GM19193 (cell line): ENCODE data around the gene ADSS2.

ENCODE experiments used
- POLR2A ChIP-seq: IDR thresholded peaks from 4 replicates; pipeline ENCODE4 v1.6.1; 2011; ENCODE audit not compliant: insufficient read depth, insufficient read length; ENCODE audit errors: extremely low read depth

Gene ADSS2

DNA sequence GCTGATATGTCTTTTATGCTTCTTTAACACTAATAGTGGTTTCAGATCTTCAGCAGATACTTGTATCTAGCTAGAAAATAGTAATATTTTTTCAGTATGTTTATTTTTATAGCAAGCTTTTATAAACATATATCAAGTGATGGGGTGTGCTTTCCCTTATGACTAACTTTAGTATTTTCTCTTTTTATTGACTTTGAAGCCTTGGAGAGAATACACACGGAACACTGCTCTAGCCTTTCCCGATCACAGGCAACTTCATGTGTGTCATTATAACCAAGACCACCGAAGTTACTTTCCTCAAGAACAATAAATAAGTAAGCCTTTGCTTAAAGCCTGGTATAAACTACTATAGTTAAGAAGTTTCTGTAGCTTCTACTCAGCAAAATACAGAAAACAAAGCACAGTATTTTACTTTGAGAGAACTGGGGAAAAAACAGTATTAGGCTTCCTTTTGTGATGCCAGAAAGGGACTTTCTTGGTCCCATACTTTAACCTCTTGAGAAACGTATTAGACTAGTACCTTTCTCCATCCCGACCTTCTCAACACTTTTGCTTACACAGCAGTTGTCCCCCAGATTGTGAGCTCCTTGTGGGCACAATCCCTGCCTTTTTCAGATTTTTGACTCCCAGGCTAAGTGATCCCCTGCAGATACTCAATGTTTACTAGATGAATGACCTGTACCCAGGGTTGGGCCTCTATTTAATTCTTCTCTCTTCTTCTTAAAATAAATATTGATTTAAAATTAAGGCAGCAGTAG, 3.3 kb downstream of the ADSS2 start:
- no peak for TF ChIP-seq POLR2A

GRCh38 chr1:244447552-244447951, 4.2 kb downstream of the ADSS2 start:
- TF ChIP-seq POLR2A: no peak

- no peak for TF ChIP-seq POLR2A
Measured at GRCh38 chr1:244447024-244447423, 4.7 kb downstream of the ADSS2 start.

DNA sequence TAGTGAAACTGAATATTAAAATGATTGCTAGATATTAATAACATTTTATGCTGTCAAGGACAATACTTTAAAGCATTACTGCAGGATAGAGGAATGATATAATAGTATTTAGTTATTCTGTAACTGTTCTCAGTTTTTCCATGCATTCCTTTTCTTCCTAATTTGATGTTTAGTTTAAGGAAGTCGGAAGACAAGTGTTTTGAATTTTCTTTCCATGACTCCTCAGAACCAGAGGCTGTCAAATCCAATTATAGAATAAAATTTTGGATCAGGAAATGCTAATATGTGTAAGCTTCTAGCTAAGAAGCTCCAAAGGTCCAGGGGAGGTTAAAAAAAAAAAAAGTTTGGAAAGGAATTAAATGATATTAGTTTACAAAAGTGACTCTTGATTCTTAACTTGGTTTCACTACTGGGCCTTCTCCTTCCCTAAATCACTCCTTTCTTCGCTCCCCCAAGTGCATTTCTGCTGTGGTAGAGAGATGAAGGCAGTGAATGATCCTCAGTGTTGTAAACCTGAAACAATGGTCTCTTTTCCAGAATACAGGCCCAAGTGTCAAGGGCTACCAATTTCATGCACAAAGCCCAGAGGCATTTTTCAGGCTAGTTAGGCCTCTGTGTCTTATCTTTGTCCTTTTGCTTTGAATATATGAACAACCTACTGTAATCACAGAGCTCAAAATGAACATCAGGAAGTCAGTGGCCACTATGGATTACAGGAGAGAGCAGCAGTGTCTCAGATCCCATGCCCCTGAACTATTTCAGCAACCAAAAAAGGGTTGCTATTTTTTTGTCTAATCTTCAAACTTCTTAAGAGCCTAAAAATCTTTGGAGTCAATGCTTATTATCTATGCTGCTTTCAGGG, 6.2 kb downstream of the ADSS2 start:
- no peak for TF ChIP-seq POLR2A

GRCh38 chr1:244444854-244445253, 6.9 kb downstream of the ADSS2 start:
- TF ChIP-seq POLR2A: no peak

- TF ChIP-seq POLR2A: no peak
Measured at GRCh38 chr1:244442850-244443249, 8.9 kb downstream of the ADSS2 start.

DNA sequence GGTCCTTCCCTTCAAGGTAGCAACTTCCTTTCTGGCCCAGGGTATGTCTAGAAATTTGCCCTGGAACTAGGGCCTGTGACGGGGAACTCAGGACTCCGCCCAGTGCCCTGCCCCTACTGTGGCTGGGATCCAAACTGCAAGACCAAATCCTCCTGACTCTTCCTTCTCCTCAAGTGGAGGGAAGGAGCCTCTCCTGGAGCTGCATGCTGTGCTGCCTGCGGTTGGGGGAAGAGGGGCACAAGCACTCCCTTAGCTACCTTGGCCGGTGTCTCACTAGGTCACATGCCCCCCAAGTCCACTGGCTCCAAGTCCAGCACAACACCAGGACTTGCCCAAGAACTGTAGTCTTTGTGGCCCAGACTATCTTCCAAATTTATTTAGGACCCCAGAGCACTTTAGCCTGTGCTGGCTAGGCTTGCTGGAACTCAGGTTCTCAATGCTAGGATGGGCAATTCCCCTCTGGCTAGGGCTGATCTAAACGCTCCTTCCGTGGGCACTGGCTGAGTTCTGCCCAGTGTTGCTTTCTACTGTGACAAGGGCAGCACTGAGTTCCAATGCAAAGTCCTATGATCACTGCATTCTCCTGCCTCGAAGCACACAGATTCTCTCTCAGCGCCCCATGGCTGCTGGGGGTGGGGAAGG, 12.2 kb downstream of the ADSS2 start:
- TF ChIP-seq POLR2A: no peak

GRCh38 chr1:244437086-244437468, 14.6 kb downstream of the ADSS2 start:
- TF ChIP-seq POLR2A: no peak

DNA sequence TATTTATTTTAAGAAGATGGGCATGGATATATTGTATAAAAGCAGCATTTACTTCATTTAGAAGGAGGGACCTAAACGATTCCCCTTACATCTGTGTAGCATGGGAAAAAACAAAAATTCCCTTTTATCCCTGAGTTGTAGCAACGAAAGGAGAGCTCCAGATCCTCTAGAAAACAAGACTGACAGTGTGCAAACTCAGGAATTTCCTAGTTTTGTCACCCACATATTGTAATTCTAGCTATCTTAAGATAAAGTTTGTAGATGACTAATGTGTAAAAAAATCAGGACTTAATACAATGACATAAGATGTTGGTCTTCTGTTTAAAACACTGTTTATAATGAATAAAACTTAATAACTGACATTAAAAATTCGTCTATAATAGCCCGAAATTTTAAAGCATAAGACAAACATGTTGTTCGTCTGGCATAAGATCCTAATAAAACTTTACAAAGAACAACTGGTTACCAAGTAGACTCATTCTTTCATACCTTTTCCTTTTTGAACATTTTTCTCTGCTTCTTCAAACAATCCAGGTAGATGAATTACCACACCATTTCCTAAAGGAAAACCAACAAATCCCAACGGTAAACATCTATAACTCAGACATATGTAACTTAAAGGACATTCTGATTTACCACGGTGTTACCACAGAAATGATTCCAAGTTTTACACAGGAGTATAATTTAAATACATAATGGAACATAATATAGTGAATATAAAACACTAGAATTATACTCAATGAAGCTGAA, 15.2 kb downstream of the ADSS2 start:
- TF ChIP-seq POLR2A: no peak

DNA sequence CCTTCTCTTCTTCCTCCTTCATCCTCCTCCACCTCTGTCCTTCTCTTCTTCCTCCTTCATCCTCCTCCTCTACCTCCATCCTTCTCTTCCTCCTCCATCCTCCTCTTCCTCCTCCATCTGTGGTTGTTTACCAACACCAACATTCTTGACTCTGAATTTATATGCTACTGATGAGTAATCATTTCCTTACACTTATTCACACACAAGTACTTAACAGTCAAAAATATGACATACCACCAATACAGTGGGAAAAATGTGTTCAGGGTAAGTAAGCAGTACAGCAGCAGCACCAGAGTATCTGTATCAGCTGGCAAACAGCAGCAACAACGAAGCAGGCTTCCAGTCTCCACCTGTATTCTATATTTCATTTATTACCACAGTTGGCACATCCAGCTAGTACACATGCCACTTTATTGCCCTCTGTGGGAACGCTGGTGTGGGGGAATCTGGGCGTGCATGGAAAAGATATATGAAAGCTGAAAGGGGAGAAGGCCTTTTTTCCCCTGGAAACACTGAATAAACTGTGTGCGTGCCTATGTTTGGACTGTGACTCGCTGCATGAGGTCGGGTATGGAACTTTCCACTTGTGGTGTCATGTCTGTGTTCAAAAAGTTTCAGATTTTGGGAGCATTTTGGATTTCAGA, 16.0 kb downstream of the ADSS2 start:
- TF ChIP-seq POLR2A: no peak

- TF ChIP-seq POLR2A: no peak
Measured at GRCh38 chr1:244431166-244431565, 20.5 kb downstream of the ADSS2 start.

GRCh38 chr1:244429818-244430217, 21.9 kb downstream of the ADSS2 start:
- TF ChIP-seq POLR2A: no peak

DNA sequence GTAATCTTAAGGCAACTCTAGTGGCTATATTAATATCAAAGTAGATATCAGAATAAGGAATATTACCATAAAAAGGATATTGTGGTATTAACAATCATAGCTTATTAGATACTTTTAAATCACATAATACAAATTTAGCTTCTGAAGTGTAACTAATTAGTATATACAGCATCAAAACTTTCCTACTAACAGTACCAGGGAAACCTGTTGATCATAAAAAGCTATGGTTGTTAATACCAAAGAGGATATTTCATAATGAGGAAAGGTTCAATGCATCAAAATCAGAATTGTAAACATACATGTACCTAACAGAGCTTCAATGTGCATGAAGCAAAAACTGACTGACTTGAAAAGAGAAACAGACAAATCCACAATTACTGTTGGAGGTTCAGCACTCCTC, 24.1 kb downstream of the ADSS2 start:
- no peak for TF ChIP-seq POLR2A

GRCh38 chr1:244424649-244425334, 26.9 kb downstream of the ADSS2 start:
- no peak for TF ChIP-seq POLR2A

GRCh38 chr1:244422174-244422573, 29.5 kb downstream of the ADSS2 start:
- no peak for TF ChIP-seq POLR2A

GRCh38 chr1:244419024-244419423, 32.7 kb downstream of the ADSS2 start:
- TF ChIP-seq POLR2A: no peak
